Endothelial cell of umbilical vein (primary cell): ENCODE measurements around the gene COPS9. TPM values are rescaled to one million over a fixed set of nuclear protein-coding genes. Genes with fewer than 3 reads are reported as not detected.

Source experiments
- BruUV-seq: library from RNA; stranded (reverse); fragments of 400-500 nt; replicated peaks from 2 replicates; lab custom pipeline; 2021; lab: Mats Ljungman, UMichigan
- CTCF ChIA-PET: fragments of 300-600, 350-600 bp; sonication (Branson Sonifier 250); formaldehyde crosslinking; loops from one replicate; lab custom pipeline; 2021; ENCODE audit warnings: antibody characterized with exemption, inconsistent platforms; lab: Charles Lee
- POLR2A ChIA-PET: fragments of 300-600, 350-600 bp; sonication (Branson Sonifier 250); formaldehyde crosslinking; loops from one replicate; lab custom pipeline; 2021; ENCODE audit warnings: antibody characterized with exemption, inconsistent platforms; lab: Charles Lee
- DNase-seq: peaks from one replicate; pipeline ENCODE4 v3.0.0-alpha.2; 2011; ENCODE audit warnings: low read depth, low spot score
- FAIRE-seq: peaks from 2 replicates; lab custom pipeline; 2011; peaks lifted over from hg19 to GRCh38; lab: Jason Lieb, UNC
- H2AFZ ChIP-seq: 2 replicates; pipeline ENCODE4 v1.6.0; 2012; ENCODE audit warnings: low read depth, low read length, control low read depth, inconsistent platforms
- H3K27ac ChIP-seq: 2 replicates; pipeline ENCODE4 v1.5.1; 2011; ENCODE audit warnings: low read depth, mild to moderate bottlenecking, control low read depth, low read length, moderate library complexity; ENCODE audit not compliant: insufficient read depth
- H3K27me3 ChIP-seq, 2 experiments: 2 replicates each; pipeline versions ENCODE4 v1.6.0 to v1.6.1; 2011; ENCODE audit warnings: low read length in 2 of 2, mixed read lengths in 1 of 2; ENCODE audit not compliant: control insufficient read depth in 2 of 2, insufficient read depth in 2 of 2
- H3K36me3 ChIP-seq, 2 experiments: 2 replicates in 1 of 2; 3 replicates in 1 of 2; pipeline ENCODE4 v1.5.1; 2011; ENCODE audit warnings: low read length in 2 of 2, mild to moderate bottlenecking in 1 of 2, moderate library complexity in 1 of 2; ENCODE audit not compliant: control insufficient read depth in 2 of 2, insufficient read depth in 2 of 2; ENCODE audit errors: extremely low read depth in 1 of 2
- H3K4me1 ChIP-seq: 3 replicates; pipeline ENCODE4 v1.5.1; 2011; ENCODE audit warnings: mild to moderate bottlenecking, low read length; ENCODE audit not compliant: control insufficient read depth, insufficient read depth; ENCODE audit errors: extremely low read depth
- H3K4me2 ChIP-seq: 2 replicates; pipeline ENCODE4 v1.6.1; 2011; ENCODE audit warnings: low read length, control low read depth, mixed read lengths; ENCODE audit not compliant: insufficient read depth
- H3K4me3 ChIP-seq, 3 experiments: fragments of 200-600 bp in 1 of 3; sonication (generic), shearing (Covaris generic) in 1 of 3; replicated peaks in 1 of 3; 2 replicates each; pipeline ENCODE4 v1.5.1; 2011 to 2016; ENCODE audit warnings: control low read depth in 3 of 3, low read length in 3 of 3, mild to moderate bottlenecking in 2 of 3, inconsistent platforms in 1 of 3, low read depth in 1 of 3, moderate library complexity in 1 of 3; ENCODE audit not compliant: insufficient read depth in 1 of 3
- H3K79me2 ChIP-seq: 2 replicates; pipeline ENCODE4 v1.6.0; 2012; ENCODE audit warnings: low read length, inconsistent platforms; ENCODE audit not compliant: control insufficient read depth, insufficient read depth
- H3K9ac ChIP-seq: replicated peaks from 2 replicates; pipeline ENCODE3; 2011; ENCODE audit warnings: low read length, control low read depth; ENCODE audit not compliant: insufficient read depth; ENCODE audit errors: extremely low read depth
- H3K9me1 ChIP-seq: replicated peaks from 3 replicates; pipeline ENCODE4 v1.6.0; 2011; ENCODE audit warnings: mild to moderate bottlenecking, low read length; ENCODE audit not compliant: control insufficient read depth, insufficient read depth; ENCODE audit errors: extremely low read depth
- H3K9me3 ChIP-seq: replicated peaks from 2 replicates; pipeline ENCODE4 v1.5.1; 2012; ENCODE audit warnings: low read length, inconsistent platforms; ENCODE audit not compliant: control insufficient read depth, insufficient read depth
- H4K20me1 ChIP-seq: replicated peaks from 2 replicates; pipeline ENCODE3; 2011; ENCODE audit warnings: mild to moderate bottlenecking, low read length; ENCODE audit not compliant: control insufficient read depth, insufficient read depth; ENCODE audit errors: extremely low read depth
- CTCF ChIP-seq, 2 donors: IDR thresholded peaks; 1 replicate in 1 of 2; 2 replicates in 1 of 2; pipeline ENCODE4 v1.5.1; 2011; ENCODE audit warnings: low read length in 2 of 2, mild to moderate bottlenecking in 2 of 2, moderate library complexity in 2 of 2, control low read depth in 1 of 2, inconsistent platforms in 1 of 2, low read depth in 1 of 2; ENCODE audit not compliant: insufficient read depth in 1 of 2; ENCODE audit errors: extremely low read depth in 1 of 2
- EZH2 ChIP-seq: IDR thresholded peaks from 2 replicates; pipeline ENCODE4 v1.6.1; 2012; ENCODE audit warnings: borderline replicate concordance, low read depth, mild to moderate bottlenecking, moderate library complexity, low read length, inconsistent platforms; ENCODE audit not compliant: severe bottlenecking
- FOS ChIP-seq: IDR thresholded peaks from 2 replicates; pipeline ENCODE4 v1.6.1; 2011; ENCODE audit warnings: mild to moderate bottlenecking, low read length, moderate library complexity, borderline replicate concordance; ENCODE audit not compliant: insufficient read depth
- GATA2 ChIP-seq: IDR thresholded peaks from 2 replicates; pipeline ENCODE4 v1.7.0; 2011; ENCODE audit warnings: low read depth, mild to moderate bottlenecking, moderate library complexity, mixed read lengths, low read length; ENCODE audit not compliant: insufficient read length, insufficient read depth
- JUN ChIP-seq: IDR thresholded peaks from 2 replicates; pipeline ENCODE4 v1.6.1; 2011; ENCODE audit warnings: borderline replicate concordance, low read depth; ENCODE audit not compliant: insufficient read length, insufficient read depth
- MYC ChIP-seq: IDR thresholded peaks from one replicate; pipeline ENCODE4 v1.6.1; 2011; ENCODE audit warnings: mild to moderate bottlenecking, low read depth, low read length
- POLR2A ChIP-seq: IDR thresholded peaks from 2 replicates; pipeline ENCODE4 v1.6.1; 2012; ENCODE audit warnings: low read depth, mild to moderate bottlenecking, control low read depth, low read length
- POLR2AphosphoS5 ChIP-seq: IDR thresholded peaks from 2 replicates; pipeline ENCODE4 v1.6.1; 2012; ENCODE audit warnings: low read depth, mild to moderate bottlenecking, control low read depth, low read length, moderate library complexity; ENCODE audit not compliant: insufficient read depth
- dilution Hi-C: fragments of 300-500 bp; cut with MboI; formaldehyde crosslinking; loops from one replicate; pipeline ENCODE4 v1.15.0; 2019; ENCODE audit warnings: low sequenced_read_pairs; ENCODE audit not compliant: extremely low pct_ligation_motif_present
- intact Hi-C: fragments of 100-400 bp; cut with micrococcal nuclease; formaldehyde crosslinking; loops from one replicate; pipeline ENCODE4 v1.10.0; 2022
- polyA plus RNA-seq, 4 experiments: library from polyadenylated mRNA; depleted of rRNA in 3 of 4; stranded (reverse) in 3 of 4; unstranded in 1 of 4; fragments of >200 nt; gene quantifications; 2 replicates each; pipeline versions ENCODE4 v1.2.1 to v1.2.3, GENCODE V29; 2011 to 2012; ENCODE audit warnings: missing spikeins in 1 of 4
- total RNA-seq: library from RNA; stranded (reverse); gene quantifications from 2 replicates; pipeline ENCODE4 v1.2.3, GENCODE V29; 2021

COPS9 gene
- total and polyA plus RNA-seq, 2 donors (not counting 3 experiments of a cell fraction or from before 2014, with no cell fraction given), result 196 to 361 TPM

- dilution Hi-C loops (no loop called here), intact Hi-C loops (no loop called here)
- no peak for DNase-seq
- H2AFZ ChIP-seq, result no peak overlapping the region
- no peak overlapping the region for H3K27ac ChIP-seq
- BruUV-seq, result no TSS peak
- no peak overlapping the region for H3K9ac ChIP-seq
- no peaks in the 10 kb centered on the region for H3K9me3 ChIP-seq
- no peaks in the 10 kb centered on the region for H3K9me1 ChIP-seq
- no peak overlapping the region for H3K4me3 ChIP-seq
- no peak for FAIRE-seq
- no peak overlapping the region for H3K4me2 ChIP-seq
- ChIA-PET POLR2A (no interaction called here), CTCF (no interaction called here)
- no peaks in the 10 kb centered on the region for H3K27me3 ChIP-seq
- no peaks in the 10 kb centered on the region for H4K20me1 ChIP-seq
- no peaks in the 10 kb centered on the region for H3K36me3 ChIP-seq
- TF ChIP-seq JUN (no peak), POLR2A (no peak), CTCF (IDR thresholded peaks at IDR 0.05; ENCODE audit: extremely low read depth in 1 of 2, insufficient read depth in 1 of 2, low read depth in 1 of 2, low read length in 2 of 2) (no peak), EZH2 (no peak), POLR2AphosphoS5 (no peak), FOS (no peak), MYC (no peak), GATA2 (no peak)
- no peaks in the 10 kb centered on the region for H3K79me2 ChIP-seq
- no peaks in the 10 kb centered on the region for H3K4me1 ChIP-seq
Measured at GRCh38 chr2:240109386-240109785, 26.7 kb downstream of the COPS9 start.
